Fibroblast of the aortic adventitia (primary cell): Measurements from ENCODE around the gene FOXA3. TPM values are rescaled to one million over a fixed set of nuclear protein-coding genes. Genes with fewer than 3 reads are reported as not detected.

ENCODE experiments used
- DNase-seq: peaks from one replicate; pipeline ENCODE4 v3.0.0-alpha.2; 2010; ENCODE audit warnings: low read depth
- H3K4me3 ChIP-seq: 2 replicates; pipeline ENCODE4 v1.5.1; 2011; ENCODE audit warnings: low read depth, mild to moderate bottlenecking, control low read depth, low read length, moderate library complexity
- total RNA-seq: library from RNA; depleted of rRNA; stranded (reverse); fragments of >200 nt; gene quantifications from 2 replicates; pipeline ENCODE4 v1.2.3, GENCODE V29; 2012; ENCODE audit warnings: low replicate concordance
- TF ChIP-seq, protein P1 (sequence below): IDR thresholded peaks from 2 replicates; pipeline ENCODE4 v1.5.1; 2011; ENCODE audit warnings: mild to moderate bottlenecking, low read length, control low read depth, inconsistent platforms; ENCODE audit not compliant: insufficient read depth

The FOXA3 gene
- total RNA-seq, 1 donor = not detected

GRCh38 chr19:45873219-45873772, 9.2 kb downstream of the FOXA3 start:
- TF ChIP-seq, protein P1, sequence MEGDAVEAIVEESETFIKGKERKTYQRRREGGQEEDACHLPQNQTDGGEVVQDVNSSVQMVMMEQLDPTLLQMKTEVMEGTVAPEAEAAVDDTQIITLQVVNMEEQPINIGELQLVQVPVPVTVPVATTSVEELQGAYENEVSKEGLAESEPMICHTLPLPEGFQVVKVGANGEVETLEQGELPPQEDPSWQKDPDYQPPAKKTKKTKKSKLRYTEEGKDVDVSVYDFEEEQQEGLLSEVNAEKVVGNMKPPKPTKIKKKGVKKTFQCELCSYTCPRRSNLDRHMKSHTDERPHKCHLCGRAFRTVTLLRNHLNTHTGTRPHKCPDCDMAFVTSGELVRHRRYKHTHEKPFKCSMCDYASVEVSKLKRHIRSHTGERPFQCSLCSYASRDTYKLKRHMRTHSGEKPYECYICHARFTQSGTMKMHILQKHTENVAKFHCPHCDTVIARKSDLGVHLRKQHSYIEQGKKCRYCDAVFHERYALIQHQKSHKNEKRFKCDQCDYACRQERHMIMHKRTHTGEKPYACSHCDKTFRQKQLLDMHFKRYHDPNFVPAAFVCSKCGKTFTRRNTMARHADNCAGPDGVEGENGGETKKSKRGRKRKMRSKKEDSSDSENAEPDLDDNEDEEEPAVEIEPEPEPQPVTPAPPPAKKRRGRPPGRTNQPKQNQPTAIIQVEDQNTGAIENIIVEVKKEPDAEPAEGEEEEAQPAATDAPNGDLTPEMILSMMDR = no peak
- DNase-seq = no peak
- H3K4me3 ChIP-seq = no peak overlapping the region

GRCh38 chr19:45874620-45874966, 10.5 kb downstream of the FOXA3 start:
- TF ChIP-seq, protein P1 = no peak
- DNase-seq = no peak
- H3K4me3 ChIP-seq = no peak overlapping the region

DNA sequence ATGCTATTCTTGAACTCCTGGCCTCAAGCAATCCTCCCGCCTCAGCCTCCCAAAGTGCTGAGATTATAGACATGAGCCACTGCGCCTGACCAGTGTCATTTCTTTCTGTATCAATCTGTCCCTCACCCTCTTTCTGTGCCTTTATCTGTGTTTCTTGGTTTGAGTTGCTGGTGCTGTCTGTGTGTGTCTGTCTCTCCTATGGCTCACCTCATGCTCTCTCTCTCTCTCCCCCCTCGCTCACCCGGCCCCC, 12.0 kb downstream of the FOXA3 start:
- TF ChIP-seq, protein P1 = no peak
- H3K4me3 ChIP-seq = no peak overlapping the region
- no peak for DNase-seq

- TF ChIP-seq, protein P1 = no peak
- no peak overlapping the region for H3K4me3 ChIP-seq
- DNase-seq = no peak
These were observed 12.5 kb downstream of the FOXA3 start for GRCh38 chr19:45876411-45877197.

GRCh38 chr19:45878043-45878794, 14.1 kb downstream of the FOXA3 start:
- no peak overlapping the region for H3K4me3 ChIP-seq
- DNase-seq = no peak
- TF ChIP-seq, protein P1 = no peak

DNA sequence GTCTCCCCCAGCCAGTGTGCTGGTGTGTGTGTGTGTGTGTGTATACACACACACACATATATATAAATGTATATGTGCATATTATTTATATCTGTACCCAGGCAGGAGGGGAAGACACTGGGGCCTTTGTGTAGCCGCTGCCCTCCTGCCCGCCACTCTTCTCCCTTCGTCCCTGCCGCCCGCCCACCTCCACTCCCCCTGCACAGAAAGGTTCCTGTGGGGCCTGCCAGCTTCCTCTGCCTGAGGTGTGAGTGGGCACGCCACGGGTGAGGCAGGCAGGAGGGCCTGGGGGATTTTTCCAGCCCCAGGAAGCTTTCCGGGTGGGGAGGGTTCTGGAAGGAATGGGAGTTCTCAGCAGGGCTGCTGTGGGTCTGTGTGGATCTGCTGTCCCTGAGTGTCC, 14.9 kb downstream of the FOXA3 start:
- H3K4me3 ChIP-seq = no peak overlapping the region
- DNase-seq = no peak
- TF ChIP-seq, protein P1 = no peak

DNA sequence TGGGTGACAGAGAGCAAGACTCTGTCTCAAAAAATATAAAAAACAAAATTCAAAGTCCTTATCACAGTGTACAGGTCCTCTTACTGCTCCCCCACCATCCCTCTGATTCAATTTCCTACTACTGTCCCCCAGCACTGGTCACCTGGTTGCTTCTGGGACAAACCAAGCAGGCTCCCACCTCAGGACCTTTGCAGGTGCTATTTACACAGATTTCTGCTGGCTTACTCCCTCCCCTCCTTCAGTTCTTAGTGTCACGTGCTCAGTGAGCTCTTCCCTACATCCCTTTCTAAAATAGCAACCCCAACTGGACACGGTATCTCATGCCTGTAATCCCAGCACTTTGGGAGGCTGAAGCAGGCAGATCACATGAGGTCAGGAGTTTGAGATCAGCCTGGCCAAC, 15.8 kb downstream of the FOXA3 start:
- no peak for DNase-seq

More for the DNA sequence above, 15.8 kb downstream of the FOXA3 start:
- H3K4me3 ChIP-seq = no peak overlapping the region
- TF ChIP-seq, protein P1 = no peak
